Liver (tissue), 9 donors: Measurements from ENCODE around the gene PRPF18. TPM values are rescaled to one million over a fixed set of nuclear protein-coding genes. Genes with fewer than 3 reads are reported as not detected.

Source experiments
- DNase-seq: peaks from one replicate; pipeline ENCODE4 v3.0.0-alpha.2; 2017; ENCODE audit warnings: low spot score
- H3K27ac ChIP-seq, 2 donors: one replicate each; pipeline ENCODE4 v1.7.0; 2013; ENCODE audit warnings: inconsistent platforms in 2 of 2, low read length in 2 of 2, control low read depth in 1 of 2, low read depth in 1 of 2, mild to moderate bottlenecking in 1 of 2
- H3K27me3 ChIP-seq, 4 donors: one replicate each; pipeline versions ENCODE4 v1.6.1 to v1.7.0; 2013; ENCODE audit warnings: low read length in 3 of 4, inconsistent platforms in 1 of 4, mild to moderate bottlenecking in 1 of 4, moderate library complexity in 1 of 4; ENCODE audit not compliant: control insufficient read depth in 4 of 4, insufficient read depth in 4 of 4
- H3K36me3 ChIP-seq, 4 donors: one replicate each; pipeline versions ENCODE4 v1.6.1 to v1.7.0; 2013; ENCODE audit warnings: low read length in 3 of 4, mild to moderate bottlenecking in 3 of 4, low read depth in 1 of 4, moderate library complexity in 1 of 4; ENCODE audit not compliant: control insufficient read depth in 4 of 4, insufficient read depth in 3 of 4
- H3K4me1 ChIP-seq, 4 donors: one replicate each; pipeline versions ENCODE4 v1.6.1 to v1.7.0; 2013; ENCODE audit warnings: low read length in 3 of 4, mild to moderate bottlenecking in 3 of 4, moderate library complexity in 1 of 4; ENCODE audit not compliant: control insufficient read depth in 4 of 4, insufficient read depth in 4 of 4
- H3K4me3 ChIP-seq, 3 donors: one replicate each; pipeline versions ENCODE4 v1.6.1 to v1.7.0; 2013; ENCODE audit warnings: low read length in 3 of 3, control low read depth in 1 of 3, low read depth in 1 of 3, mild to moderate bottlenecking in 1 of 3
- H3K9ac ChIP-seq, 2 donors: one replicate each; pipeline ENCODE4 v1.7.0; 2013; ENCODE audit warnings: low read length in 2 of 2, mild to moderate bottlenecking in 2 of 2, moderate library complexity in 2 of 2, control low read depth in 1 of 2, low read depth in 1 of 2
- H3K9me3 ChIP-seq, 4 donors: one replicate each; pipeline versions ENCODE4 v1.6.1 to v1.7.0; 2013; ENCODE audit warnings: low read length in 3 of 4; ENCODE audit not compliant: control insufficient read depth in 4 of 4
- EGR1 ChIP-seq, 2 donors: IDR thresholded peaks; 2 replicates each; pipeline ENCODE4 v1.6.1; 2016 to 2018; ENCODE audit warnings: antibody characterized with exemption in 2 of 2, low read depth in 2 of 2
- FOXA1 ChIP-seq: IDR thresholded peaks from 2 replicates; pipeline ENCODE4 v1.6.1; 2016; ENCODE audit warnings: antibody characterized with exemption
- FOXA2 ChIP-seq: IDR thresholded peaks from 2 replicates; pipeline ENCODE4 v1.6.1; 2016; ENCODE audit warnings: antibody characterized with exemption
- GABPA ChIP-seq, 2 donors: IDR thresholded peaks in 1 of 2; conservative IDR thresholded peaks in 1 of 2; 2 replicates each; pipeline ENCODE4 v1.6.1; 2016; ENCODE audit warnings: antibody characterized with exemption in 2 of 2, mild to moderate bottlenecking in 1 of 2, moderate library complexity in 1 of 2
- HNF4G ChIP-seq: IDR thresholded peaks from 2 replicates; pipeline ENCODE4 v1.6.1; 2016; ENCODE audit warnings: antibody characterized with exemption
- JUND ChIP-seq, 2 donors: IDR thresholded peaks; 2 replicates each; pipeline ENCODE4 v1.6.1; 2016; ENCODE audit warnings: antibody characterized with exemption in 2 of 2
- NR2F2 ChIP-seq: IDR thresholded peaks from 2 replicates; pipeline ENCODE4 v1.6.1; 2016; ENCODE audit warnings: antibody characterized with exemption
- RXRA ChIP-seq, 2 donors: IDR thresholded peaks; 2 replicates each; pipeline ENCODE4 v1.6.1; 2017 to 2018; ENCODE audit warnings: antibody characterized with exemption in 2 of 2, mild to moderate bottlenecking in 1 of 2
- SP1 ChIP-seq: IDR thresholded peaks from 2 replicates; pipeline ENCODE4 v1.6.1; 2018; ENCODE audit warnings: antibody characterized with exemption, mild to moderate bottlenecking
- TAF1 ChIP-seq: conservative IDR thresholded peaks from 2 replicates; pipeline ENCODE4 v1.6.1; 2016; ENCODE audit warnings: antibody characterized with exemption, mild to moderate bottlenecking
- YY1 ChIP-seq: IDR thresholded peaks from 2 replicates; pipeline ENCODE4 v1.6.1; 2016; ENCODE audit warnings: antibody characterized with exemption, mild to moderate bottlenecking
- WGBS: extraction: QIAGEN DNeasy Blood & Tissue Kit; methylation state at CpG from one replicate; pipeline ENCODE4 v1.1.7; 2013; 5-methylcytosine and 5-hydroxymethylcytosine counted together
- polyA plus RNA-seq, 2 donors: library from polyadenylated mRNA; stranded (reverse) in 1 of 2; unstranded in 1 of 2; fragments of 200-250 nt in 1 of 2; fragments of >200 nt in 1 of 2; fragmentation: Nextera tagmentation in 1 of 2; extraction: Ambion mirVana in 1 of 2; gene quantifications; one replicate each; pipeline versions ENCODE4 v1.2.1 to v1.2.3, GENCODE V29; 2013 to 2015
- total RNA-seq, 2 donors: library from RNA; depleted of rRNA; stranded (reverse); fragments of >200 nt; gene quantifications; one replicate each; pipeline ENCODE4 v1.2.3, GENCODE V29; 2014
- TF ChIP-seq, protein P1 (sequence below): IDR thresholded peaks from 2 replicates; pipeline ENCODE4 v1.6.1; 2016; ENCODE audit warnings: antibody characterized with exemption
- TF ChIP-seq, protein P2 (sequence below): IDR thresholded peaks from 2 replicates; pipeline ENCODE4 v1.6.1; 2016; ENCODE audit warnings: antibody characterized with exemption
- TF ChIP-seq, protein P3 (sequence below): IDR thresholded peaks from 2 replicates; pipeline ENCODE4 v1.6.1; 2016; ENCODE audit warnings: antibody characterized with exemption
- TF ChIP-seq, protein P4 (sequence below): fragments of 150-350 bp; IDR thresholded peaks from 2 replicates; pipeline ENCODE4 v1.5.1; 2017; ENCODE audit warnings: improper control_type of control experiment, low read depth, low read length; ENCODE audit not compliant: missing input control
- TF ChIP-seq, protein P5 (sequence below): IDR thresholded peaks from 2 replicates; pipeline ENCODE4 v1.6.1; 2016; ENCODE audit warnings: antibody characterized with exemption, mild to moderate bottlenecking
- donor health status: healthy.
- donor health status: healthy.
- donor health status: healthy.
- donor health status: healthy.
- donor health status: healthy.

The PRPF18 gene
- total and polyA plus RNA-seq, 4 donors, result 10.0 to 28.3 (median 14.5) TPM

DNA sequence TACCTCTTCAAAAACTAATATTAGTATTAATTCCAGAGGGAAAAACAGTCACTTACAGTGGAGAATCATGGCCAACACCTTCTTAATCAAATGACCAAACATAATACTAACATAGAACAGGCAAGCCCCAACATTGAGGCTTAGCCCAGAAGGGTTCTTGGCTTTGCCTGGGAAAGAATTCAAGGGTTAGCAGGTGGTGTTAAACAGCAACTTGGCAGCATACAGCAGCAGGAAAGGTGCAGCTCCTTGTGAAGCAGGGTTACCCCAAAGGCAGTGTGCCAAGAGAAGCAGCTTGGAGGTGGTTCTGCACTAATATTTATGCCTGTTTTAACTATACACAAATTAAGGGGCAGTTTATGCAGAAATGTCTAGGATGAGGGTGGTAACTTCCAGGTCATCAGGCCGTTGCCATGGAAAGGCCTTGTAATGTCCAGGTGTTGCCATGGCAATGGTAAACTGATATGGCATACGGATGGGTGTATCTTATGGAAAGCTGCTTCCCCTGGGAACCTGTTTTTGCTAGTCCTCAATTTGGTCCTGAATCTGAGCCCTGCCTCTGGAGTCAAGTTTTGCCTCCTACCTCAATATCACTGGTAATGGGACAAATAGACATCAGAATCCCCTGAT is 30.8 kb upstream of the PRPF18 start:
- DNase-seq, result no peak
- no peak overlapping the region for H3K27ac ChIP-seq
- 75% methylated on average over 2 of the region's 2 CpGs for WGBS
- H3K4me3 ChIP-seq, result no peak overlapping the region
- H3K9ac ChIP-seq, result no peak overlapping the region
- TF ChIP-seq YY1, result no peak
- TF ChIP-seq, protein P1, sequence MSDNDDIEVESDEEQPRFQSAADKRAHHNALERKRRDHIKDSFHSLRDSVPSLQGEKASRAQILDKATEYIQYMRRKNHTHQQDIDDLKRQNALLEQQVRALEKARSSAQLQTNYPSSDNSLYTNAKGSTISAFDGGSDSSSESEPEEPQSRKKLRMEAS, result no peak
- no peak for TF ChIP-seq EGR1 (IDR thresholded peaks at IDR 0.05; ENCODE audit: low read depth in 2 of 2)
- TF ChIP-seq FOXA2, result no peak
- TF ChIP-seq, protein P2, sequence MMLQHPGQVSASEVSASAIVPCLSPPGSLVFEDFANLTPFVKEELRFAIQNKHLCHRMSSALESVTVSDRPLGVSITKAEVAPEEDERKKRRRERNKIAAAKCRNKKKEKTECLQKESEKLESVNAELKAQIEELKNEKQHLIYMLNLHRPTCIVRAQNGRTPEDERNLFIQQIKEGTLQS, result no peak
- TF ChIP-seq, protein P3, sequence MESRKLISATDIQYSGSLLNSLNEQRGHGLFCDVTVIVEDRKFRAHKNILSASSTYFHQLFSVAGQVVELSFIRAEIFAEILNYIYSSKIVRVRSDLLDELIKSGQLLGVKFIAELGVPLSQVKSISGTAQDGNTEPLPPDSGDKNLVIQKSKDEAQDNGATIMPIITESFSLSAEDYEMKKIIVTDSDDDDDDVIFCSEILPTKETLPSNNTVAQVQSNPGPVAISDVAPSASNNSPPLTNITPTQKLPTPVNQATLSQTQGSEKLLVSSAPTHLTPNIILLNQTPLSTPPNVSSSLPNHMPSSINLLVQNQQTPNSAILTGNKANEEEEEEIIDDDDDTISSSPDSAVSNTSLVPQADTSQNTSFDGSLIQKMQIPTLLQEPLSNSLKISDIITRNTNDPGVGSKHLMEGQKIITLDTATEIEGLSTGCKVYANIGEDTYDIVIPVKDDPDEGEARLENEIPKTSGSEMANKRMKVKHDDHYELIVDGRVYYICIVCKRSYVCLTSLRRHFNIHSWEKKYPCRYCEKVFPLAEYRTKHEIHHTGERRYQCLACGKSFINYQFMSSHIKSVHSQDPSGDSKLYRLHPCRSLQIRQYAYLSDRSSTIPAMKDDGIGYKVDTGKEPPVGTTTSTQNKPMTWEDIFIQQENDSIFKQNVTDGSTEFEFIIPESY, result no peak
- H3K36me3 ChIP-seq, result no peaks in the 10 kb centered on the region
- no peaks in the 10 kb centered on the region for H3K4me1 ChIP-seq
- H3K27me3 ChIP-seq, result no peaks in the 10 kb centered on the region
- H3K9me3 ChIP-seq, result no peaks in the 10 kb centered on the region

DNA sequence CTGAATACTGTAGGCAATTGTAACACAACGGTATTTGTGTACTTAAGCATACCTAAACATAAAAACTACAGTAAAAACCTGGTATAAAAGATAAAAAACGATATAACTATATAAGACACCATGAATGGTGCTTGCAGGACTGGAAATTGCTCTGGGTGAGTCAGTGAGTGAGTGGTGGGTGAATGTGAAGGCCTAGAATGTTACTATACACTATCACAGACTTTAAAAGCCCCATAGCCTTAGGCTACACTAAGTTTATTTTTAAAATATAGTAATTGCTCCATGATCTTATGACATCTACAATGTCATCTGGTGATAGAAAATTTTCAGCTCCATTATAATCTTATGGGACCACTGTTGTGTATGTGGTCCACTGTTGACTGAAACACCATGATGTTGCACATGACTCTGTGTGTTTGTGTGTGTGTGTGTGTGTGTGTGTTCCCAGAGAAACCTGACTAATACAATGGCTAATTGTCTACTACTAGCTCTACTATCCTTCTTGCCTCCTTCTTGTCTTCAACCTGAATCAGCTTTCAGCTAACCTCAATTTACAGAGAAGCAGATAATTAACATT is 27.6 kb upstream of the PRPF18 start:
- TF ChIP-seq FOXA2 (no peak), SP1 (no peak), GABPA (IDR thresholded peaks at IDR 0.05 in 1 of 2, conservative IDR thresholded peaks at IDR 0.05 in 1 of 2) (no peak), TAF1 (no peak), FOXA1 (no peak), HNF4G (no peak), NR2F2 (no peak), JUND (IDR thresholded peaks at IDR 0.05) (no peak), RXRA (IDR thresholded peaks at IDR 0.05) (no peak)
- TF ChIP-seq, protein P3, result no peak
- TF ChIP-seq, protein P4, sequence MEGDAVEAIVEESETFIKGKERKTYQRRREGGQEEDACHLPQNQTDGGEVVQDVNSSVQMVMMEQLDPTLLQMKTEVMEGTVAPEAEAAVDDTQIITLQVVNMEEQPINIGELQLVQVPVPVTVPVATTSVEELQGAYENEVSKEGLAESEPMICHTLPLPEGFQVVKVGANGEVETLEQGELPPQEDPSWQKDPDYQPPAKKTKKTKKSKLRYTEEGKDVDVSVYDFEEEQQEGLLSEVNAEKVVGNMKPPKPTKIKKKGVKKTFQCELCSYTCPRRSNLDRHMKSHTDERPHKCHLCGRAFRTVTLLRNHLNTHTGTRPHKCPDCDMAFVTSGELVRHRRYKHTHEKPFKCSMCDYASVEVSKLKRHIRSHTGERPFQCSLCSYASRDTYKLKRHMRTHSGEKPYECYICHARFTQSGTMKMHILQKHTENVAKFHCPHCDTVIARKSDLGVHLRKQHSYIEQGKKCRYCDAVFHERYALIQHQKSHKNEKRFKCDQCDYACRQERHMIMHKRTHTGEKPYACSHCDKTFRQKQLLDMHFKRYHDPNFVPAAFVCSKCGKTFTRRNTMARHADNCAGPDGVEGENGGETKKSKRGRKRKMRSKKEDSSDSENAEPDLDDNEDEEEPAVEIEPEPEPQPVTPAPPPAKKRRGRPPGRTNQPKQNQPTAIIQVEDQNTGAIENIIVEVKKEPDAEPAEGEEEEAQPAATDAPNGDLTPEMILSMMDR, result no peak
- TF ChIP-seq, protein P5, sequence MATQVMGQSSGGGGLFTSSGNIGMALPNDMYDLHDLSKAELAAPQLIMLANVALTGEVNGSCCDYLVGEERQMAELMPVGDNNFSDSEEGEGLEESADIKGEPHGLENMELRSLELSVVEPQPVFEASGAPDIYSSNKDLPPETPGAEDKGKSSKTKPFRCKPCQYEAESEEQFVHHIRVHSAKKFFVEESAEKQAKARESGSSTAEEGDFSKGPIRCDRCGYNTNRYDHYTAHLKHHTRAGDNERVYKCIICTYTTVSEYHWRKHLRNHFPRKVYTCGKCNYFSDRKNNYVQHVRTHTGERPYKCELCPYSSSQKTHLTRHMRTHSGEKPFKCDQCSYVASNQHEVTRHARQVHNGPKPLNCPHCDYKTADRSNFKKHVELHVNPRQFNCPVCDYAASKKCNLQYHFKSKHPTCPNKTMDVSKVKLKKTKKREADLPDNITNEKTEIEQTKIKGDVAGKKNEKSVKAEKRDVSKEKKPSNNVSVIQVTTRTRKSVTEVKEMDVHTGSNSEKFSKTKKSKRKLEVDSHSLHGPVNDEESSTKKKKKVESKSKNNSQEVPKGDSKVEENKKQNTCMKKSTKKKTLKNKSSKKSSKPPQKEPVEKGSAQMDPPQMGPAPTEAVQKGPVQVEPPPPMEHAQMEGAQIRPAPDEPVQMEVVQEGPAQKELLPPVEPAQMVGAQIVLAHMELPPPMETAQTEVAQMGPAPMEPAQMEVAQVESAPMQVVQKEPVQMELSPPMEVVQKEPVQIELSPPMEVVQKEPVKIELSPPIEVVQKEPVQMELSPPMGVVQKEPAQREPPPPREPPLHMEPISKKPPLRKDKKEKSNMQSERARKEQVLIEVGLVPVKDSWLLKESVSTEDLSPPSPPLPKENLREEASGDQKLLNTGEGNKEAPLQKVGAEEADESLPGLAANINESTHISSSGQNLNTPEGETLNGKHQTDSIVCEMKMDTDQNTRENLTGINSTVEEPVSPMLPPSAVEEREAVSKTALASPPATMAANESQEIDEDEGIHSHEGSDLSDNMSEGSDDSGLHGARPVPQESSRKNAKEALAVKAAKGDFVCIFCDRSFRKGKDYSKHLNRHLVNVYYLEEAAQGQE, result no peak
- TF ChIP-seq, protein P1, result no peak
- TF ChIP-seq, protein P2, result no peak
- Histone ChIP-seq H3K27ac (no peak overlapping the region), H3K4me3 (no peak overlapping the region), H3K4me1 (no peaks in the 10 kb centered on the region), H3K9me3 (no peaks in the 10 kb centered on the region), H3K27me3 (no peaks in the 10 kb centered on the region), H3K36me3 (no peaks in the 10 kb centered on the region), H3K9ac (no peak overlapping the region)
- DNase-seq, result no peak
- WGBS, result 51% methylated on average over 2 of the region's 2 CpGs
